HG03097 (cell line): ENCODE results near the gene SFSWAP.

Experiments used
- ATAC-seq: cut with Tn5 transposase; IDR thresholded peaks from one replicate; pipeline ENCODE4 v1.9.1; 2021; ENCODE audit not compliant: unreplicated experiment, low FRiP score

SFSWAP gene

DNA sequence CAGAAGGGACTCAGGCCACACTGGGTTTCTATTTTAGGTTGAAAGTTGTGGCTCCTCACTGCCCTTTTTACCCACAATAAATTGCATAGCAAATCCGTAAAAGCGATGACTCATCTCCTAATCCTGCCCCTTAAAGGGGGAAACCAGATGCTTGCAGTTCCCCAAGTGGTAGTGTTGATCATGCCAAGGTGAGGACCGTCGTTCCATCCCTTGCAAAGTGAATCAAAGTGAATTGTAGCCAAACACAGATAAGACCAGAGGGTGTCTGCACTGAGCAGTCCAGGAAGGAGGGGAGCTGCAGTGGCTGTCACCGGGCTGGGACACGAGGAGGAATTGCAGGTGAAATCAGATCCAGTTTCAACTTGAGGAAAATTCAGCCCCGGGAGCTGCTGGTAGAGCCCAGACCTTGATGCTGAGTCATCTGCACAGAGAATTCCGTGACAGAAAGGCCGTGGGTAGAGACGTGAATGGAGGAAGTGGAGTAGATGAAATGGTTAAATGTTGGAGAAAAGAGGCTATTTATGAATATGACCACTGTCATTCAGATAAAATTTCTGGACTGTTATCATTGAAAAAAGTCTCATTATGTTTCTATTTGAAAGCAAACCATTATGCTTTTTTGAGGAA lies 73.1 kb downstream of the SFSWAP start:
- no peak for ATAC-seq

- ATAC-seq: no peak
These were observed 74.2 kb downstream of the SFSWAP start for GRCh38 chr12:131784909-131785762.

DNA sequence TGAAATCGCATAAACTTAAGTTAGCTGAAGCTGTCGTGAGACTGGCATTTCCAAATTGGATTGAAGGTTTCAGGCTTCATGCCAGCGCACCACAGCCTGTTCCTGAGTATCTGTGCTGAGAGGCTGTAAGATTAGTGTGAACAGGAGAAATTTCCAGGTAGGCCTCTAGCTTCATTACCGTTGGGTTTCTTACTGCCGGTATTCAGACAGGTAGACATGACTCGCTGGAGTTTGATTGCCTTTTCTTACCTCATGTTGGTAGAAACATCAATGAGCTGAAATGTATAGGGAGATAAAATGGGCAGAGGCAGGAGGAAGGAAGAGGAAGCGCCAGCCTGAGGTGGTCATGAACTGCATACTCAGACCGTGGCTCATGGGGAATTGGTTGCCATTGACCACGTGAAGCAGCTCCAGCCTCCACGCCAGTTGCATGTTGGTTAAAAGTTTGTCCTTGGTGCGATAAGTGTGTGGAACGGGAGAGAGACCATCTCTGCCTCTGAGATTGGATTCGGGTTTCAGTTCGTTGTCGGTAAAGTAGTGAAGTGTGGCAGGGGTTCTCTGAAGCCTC lies 75.0 kb downstream of the SFSWAP start:
- no peak for ATAC-seq

DNA sequence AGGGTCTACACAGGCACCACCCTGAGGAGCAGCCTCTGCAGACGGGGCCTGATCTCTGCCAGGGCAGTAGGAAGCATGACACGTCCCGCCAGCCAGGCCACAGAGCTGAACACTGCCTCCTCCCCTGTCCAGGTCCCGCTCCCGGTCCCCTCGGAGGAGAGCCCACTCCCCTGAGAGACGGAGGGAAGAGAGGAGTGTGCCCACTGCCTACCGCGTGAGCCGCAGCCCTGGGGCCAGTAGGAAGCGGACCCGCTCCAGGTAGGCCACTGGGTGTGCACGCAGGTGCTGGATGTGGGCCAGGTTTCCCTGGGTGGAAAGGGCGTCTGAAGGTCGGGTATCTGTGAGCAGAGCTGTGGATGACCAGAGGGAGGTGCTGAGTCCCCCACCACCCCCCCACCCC lies 75.4 kb downstream of the SFSWAP start:
- ATAC-seq: no peak

DNA sequence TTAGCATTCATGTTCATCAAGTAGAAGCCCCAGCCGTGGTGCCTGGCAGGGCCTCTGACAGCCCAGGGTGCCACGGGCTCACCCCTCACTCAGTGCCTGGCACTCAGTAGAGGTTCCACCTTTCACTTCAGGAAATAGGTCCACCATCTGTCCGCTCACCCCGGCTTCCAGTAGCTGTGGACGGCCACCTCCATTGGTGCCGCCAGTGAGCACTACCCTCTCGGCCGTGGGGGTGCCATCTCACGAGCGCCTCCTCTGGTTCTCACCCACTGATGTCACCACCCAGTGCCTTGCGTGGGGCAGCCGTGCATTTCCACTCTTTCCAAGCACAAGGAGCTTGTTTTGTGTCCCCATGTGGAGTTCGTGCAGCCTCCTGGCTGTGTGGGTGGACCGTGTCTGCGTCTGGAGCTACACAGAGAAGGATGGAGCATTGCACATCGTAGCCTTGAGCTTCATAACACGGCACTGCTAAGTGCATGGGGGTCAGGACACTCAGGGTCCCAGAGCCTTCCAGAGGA lies 76.3 kb downstream of the SFSWAP start:
- no peak for ATAC-seq

- no peak for ATAC-seq
These were observed 77.2 kb downstream of the SFSWAP start for GRCh38 chr12:131788070-131788469.

DNA sequence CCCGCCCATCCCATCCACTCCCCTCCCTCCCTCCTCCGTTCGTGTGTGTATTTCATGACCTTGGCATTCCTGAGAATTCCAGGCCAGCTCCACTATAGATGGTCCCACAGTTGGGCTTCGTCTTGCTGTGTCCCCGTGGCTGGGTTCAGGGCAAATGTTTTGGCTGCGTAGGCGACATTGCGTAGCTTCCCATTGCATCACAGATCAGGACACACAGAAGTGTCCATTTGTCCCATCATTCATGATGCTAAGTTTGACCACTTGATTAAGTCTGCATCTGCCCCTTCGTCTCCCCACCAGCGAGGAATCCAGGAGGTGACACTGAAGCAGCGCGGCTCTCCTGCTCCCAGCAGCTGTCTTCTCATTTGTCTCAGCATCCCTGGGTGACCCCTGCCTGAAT lies 78.7 kb downstream of the SFSWAP start:
- no peak for ATAC-seq

GRCh38 chr12:131793243-131794022 lies 82.5 kb downstream of the SFSWAP start:
- ATAC-seq: no peak

DNA sequence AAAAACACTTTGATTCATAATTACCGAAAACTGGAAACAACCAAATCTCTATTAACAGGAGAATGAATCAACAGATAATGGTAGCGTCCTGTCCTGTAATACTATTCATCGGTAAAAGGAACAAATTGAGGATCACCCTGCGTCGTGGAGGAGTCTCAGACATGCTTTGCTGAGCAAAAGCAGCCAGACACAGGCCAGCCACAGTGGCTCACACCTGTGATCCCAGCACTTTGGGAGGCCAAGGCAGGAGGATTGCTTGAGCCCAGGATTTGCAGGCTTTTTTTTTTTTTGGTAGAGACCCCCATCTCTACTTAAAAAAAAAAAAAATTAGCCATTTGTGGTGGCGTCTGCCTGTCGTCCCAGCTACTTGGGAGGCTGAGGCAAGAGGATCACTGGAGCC lies 83.2 kb downstream of the SFSWAP start:
- ATAC-seq: no peak

DNA sequence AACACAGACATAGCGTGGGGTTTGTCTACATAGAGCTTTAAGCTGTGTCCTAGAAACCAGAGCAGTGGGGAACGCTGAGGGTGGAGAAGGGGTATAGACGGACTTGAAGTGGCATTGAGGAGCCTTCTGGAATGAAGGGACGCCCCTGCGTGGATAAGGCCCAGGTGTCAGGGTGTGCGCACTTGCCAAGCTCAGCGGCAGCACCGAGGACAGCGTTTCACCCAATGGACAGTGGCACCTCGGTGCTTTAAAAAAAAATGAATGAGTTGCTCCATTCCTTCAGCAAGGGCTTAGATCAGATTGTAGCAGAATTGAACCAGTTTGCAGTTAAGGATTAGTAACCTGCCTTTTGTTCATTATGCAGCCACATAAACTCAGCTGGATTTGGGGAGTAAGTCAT lies 83.7 kb downstream of the SFSWAP start:
- no peak for ATAC-seq

- ATAC-seq: no peak
These were observed 84.2 kb downstream of the SFSWAP start for GRCh38 chr12:131795064-131795463.

- ATAC-seq: no peak
These were observed 85.0 kb downstream of the SFSWAP start for GRCh38 chr12:131795690-131796410.

DNA sequence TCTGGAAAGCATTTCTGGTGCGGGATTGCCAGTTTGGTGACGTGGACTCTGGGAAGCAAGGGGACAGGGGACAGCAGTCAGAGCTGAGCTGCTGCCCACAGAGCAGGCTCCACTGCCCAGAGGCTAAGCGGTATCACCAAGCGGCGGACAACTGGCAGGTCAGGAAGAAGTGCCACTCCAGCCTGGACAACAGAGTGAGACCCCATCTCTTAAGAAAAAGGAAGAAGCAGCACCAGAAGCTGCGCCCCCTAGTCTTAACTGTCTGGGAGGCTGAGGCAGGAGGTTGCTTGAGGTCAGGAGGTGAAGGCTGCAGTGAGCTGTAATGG lies 85.5 kb downstream of the SFSWAP start:
- no peak for ATAC-seq

DNA sequence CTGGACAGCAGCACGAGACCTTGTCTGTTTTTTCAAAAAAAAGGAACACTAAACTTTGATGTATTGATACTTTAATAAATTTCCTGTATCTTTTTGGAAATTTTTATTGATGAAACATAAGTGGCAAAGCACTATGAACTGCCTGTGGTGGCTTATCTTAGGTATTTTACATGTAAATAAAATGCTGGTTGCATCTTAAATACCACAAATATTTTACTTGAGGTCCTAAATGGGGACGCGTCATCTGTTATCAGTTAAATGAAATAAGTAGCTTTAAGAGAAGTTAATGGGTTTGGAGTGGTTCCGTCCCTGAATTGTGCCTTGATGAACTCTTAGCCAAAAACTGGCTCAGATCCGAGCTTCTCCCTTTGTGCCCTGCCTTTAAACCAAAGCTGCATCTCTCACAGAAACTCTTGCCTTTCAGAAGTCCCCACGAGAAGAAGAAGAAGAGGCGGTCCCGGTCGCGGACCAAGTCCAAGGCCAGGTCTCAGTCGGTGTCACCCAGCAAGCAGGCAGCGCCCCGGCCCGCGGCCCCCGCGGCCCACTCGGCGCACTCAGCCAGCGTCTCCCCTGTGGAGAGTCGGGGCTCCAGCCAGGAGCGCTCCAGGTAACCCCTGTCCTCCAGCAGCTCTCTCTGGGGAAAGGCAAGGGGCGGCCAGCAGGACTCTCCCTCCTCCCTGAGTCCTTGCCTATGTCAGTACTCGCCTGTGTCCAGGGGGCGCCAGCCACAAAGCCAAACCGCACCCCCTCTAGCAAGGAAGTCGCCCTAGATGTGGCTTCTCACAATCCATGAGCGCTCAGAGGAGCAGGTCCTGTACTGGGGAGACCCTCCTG lies 86.1 kb downstream of the SFSWAP start:
- no peak for ATAC-seq

DNA sequence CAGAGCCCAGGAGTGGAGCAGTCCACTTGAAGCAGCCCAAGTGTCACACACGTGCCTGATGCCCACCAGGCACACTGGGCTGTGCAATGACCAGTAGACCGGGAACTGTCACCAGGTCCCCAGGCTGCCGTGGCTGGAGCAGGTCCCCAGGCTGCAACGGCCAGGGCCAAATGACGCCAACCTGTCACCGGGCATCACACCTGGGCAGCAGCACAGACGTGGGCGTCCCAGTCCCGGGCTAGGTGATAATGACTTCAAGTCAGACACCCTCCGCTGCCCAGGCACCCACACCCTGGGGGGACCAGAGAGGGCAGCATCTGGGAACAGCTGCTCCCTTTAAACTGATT lies 86.7 kb downstream of the SFSWAP start:
- ATAC-seq: no peak

DNA sequence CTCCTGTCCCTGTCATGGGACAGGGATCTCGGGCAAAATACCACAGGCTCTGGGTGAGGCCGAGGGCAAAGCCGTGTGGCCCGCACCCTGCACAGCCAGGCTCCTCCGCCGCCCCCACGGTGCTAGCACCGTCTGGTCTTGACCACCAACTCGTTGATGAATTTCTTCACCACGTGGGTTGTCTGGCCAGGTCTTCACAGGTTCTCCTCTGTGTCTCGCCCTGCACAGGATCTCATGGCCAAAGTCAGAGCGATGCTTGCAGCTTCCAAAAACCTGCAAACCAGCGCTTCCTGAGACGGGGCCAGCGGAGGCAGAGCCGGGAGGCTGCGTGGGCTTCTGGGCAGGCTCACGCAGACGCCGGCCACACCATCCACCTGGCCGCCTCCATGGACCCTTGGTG lies 88.3 kb downstream of the SFSWAP start:
- no peak for ATAC-seq

- no peak for ATAC-seq
These were observed 89.1 kb downstream of the SFSWAP start for GRCh38 chr12:131799828-131800593.

- no peak for ATAC-seq
These were observed 89.8 kb downstream of the SFSWAP start for GRCh38 chr12:131800594-131801135.
